Stimulated activated CD8-positive, alpha-beta memory T cell treated with anti-CD3 and anti-CD28 coated beads, Interleukin-4, amount 100 ng/mL, for 1 hour (primary cell): ENCODE measurements around the gene DCXR.

Experiments
- DNase-seq, 2 donors: peaks; one replicate each; pipeline ENCODE4 v3.0.0-alpha.2; 2020; ENCODE audit warnings: low read depth in 2 of 2, low spot score in 1 of 2

The DCXR gene

DNA sequence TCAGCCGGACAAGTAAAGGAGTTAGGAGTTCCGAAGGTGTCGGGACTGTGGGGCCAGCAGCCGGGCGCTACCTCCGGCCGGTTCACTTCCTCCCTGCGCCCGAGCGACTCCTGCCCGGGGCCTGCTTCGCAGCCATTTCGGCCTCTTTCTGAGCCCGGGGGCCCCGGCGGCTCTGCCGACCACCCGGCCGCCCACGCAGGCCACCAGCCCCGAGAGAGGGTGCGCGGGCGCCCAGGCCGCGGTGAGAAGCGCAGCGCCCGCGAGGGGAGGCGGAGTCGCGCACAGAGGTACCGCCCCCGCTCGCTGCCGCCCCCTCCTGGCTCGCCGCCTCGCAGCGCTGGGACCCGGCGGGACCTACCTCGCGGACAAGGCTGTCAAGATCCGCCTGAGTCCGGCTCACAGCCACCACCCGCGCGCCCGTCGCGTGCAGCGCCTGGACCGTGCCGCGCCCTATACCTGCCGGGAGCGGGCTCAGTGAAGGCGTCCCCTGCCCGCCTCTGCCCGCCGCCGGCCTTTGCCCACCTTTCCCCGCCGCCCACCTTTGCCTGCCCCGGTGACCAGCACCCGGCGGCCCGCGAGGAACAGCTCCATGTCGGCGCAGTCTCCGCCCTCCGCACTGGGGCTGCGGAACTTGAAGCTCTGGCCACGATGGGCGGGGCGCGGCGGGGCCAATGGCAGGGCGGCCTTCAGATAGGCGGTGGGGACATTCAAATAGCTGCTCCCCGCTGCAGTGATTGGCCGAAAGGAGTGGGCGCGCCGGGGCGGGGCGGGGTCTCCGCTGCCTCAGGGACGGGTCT is at the start of gene DCXR:
Gene DCXR, minus strand, starts transcription at position 606 of the 797 bp plus-strand sequence. Its CDS starts 15 bp downstream, at position 591.
- peak; percentile 82 to 90 for DNase-seq

GRCh38 chr17:82085931-82086764 is 48.7 kb upstream of the DCXR start:
- DNase-seq, result no peak

- DNase-seq, result no peak
These were observed 47.7 kb upstream of the DCXR start for GRCh38 chr17:82085031-82085861.

- no peak for DNase-seq
These were observed 47.0 kb upstream of the DCXR start for GRCh38 chr17:82084373-82085030.

DNA sequence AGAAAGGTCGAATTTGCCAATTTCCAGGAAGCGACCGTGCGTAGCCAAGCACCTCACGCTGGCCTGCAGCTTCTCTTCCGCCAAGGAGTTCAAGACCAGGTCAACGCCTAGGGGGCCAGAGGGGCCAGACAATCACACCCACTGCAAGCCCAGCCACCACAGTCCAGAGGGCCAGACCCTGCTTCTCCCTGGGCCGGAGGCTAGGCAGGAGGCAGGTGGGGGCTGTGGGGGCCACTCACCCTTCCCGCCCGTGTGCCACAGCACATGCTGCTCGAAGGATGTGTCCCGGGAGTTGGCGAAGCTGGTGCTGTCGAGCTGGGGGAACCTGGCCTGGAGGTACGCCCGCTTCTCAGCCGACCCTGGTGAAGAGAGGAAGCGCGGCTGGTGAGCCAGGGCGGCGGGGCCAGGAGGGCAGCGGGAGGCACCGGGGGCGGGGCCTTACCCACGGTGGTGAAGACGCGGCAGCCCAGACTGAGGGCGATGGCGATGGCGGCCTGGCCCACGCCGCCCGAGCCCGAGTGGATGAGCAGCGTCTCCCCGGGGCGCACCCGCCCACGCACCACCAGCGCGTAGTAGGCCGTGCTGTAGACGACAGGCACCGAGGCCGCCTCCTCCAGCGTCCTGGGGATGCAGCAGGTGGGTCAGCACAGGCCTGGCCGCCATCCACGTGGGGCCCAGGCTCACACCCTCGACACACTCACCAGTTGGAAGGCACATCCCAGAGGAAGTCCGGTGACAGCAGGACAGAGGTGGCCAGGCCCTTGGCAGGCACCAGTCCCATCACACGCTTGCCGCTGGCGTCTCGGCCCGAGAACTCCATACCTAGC is 46.2 kb upstream of the DCXR start:
- DNase-seq, result no peak

DNA sequence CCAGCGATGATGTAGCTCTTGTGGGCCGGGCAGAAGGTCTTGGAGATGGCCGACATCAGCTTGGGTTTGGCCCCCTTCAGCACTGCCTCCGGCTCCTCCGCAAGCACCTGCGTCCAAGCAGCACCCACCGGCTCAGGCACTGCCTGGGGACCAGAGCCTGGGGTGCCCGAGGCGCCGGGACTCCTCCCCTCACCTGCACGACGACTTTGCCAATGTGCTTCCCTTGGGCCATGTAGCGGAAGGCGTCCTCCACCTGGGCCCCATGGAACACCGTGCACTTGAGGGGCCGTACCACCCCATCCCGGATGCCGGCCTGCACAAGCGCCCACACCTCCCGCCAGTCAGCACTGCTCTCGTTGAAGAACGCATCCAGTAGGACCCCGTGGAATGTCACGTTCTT is 45.5 kb upstream of the DCXR start:
- no peak for DNase-seq

DNA sequence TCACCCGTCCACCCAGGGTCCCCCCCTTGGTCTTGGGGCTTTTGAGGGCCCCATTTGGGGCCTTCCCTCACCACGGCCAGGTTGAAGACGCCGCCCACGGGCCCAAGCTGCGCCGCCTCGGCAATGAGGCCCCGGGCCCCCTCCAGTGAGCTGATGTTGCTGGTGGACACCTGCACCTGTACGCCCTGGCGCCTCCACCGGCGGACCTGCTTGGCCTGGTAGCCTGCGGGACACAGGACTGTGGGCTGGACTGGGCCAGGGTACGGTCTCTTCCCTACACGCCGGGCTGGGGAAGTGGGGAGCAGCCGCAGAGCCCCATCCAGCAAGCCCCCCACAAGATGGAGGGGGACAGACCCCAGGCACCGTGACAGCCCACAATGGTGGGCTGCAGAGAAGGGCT is 45.0 kb upstream of the DCXR start:
- DNase-seq, result no peak

DNA sequence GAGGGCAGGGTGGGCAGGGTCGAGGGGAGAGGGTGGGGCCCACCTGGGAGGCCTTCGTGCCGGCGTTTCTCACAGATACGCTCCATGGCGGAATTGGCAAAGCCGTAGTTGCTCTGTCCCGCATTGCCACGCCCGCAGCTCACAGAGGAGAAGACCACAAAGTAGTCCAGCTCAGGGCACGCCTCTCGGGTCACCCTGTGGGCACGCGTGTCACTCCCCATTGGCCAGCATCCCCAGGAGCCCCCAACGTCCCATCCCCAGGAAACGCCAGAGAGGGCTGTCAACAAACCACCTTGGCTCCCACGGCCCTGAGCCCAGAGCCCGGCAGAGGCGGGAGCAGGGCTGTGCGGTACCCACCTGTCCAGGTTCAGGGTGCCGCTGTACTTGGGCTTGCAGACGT is 44.5 kb upstream of the DCXR start:
- DNase-seq, result no peak

DNA sequence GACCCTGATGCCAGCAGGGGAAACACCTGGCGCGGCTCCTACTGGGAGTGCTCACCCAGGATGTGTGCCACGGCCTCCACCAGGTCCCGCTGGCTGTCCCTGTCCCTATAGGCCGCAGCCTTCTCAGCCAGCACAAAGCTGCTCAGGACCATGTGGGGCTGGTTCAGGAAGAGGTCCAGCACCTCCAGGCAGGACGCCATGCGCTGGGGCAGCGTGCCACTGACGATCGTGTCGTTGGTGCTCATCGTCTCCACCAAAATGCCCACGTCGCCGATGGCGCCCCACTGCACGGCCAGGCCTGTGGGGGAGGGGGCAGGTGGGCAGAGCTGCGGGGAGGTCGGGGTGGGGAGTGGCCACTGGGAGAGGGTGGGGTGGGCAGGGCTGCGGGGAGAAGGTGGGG is 44.0 kb upstream of the DCXR start:
- no peak for DNase-seq

GRCh38 chr17:82080789-82081464 is 43.4 kb upstream of the DCXR start:
- no peak for DNase-seq

DNA sequence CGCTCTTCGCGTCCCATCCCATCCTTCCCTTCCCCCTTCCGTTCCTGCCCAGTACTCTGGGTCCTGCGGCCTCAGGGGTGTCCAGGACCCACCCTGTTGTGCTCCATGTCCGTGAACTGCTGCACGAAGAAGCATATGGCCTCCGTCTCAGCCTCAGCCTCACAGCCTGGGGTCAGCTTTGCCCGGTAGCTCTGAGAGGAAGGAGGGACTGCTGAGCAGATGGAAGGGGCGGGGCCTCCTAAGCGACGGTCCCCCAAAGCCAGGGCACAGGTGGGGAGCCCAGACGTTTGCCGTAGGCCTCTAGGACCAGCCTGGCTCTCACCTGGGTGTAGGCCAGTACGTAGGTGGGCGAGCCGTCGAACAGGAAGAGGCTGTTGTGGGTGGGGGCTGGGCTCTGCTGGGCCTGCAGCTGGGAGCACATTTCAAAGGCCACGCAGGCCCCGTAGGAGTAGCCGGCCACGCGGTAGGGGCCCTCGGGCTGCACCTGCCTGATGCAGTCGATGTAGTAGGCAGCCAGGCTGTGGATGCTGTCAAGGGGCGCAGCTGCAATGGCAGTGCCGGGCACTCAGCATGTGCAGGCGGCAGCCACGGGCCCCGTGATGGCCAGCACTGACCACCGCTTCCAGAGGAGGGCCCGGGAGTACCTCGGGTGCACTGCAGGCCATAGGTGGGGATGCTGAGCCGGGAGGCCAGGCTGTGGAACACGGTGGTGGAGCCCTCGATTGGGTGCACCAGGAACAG is 42.7 kb upstream of the DCXR start:
- DNase-seq, result no peak

- no peak for DNase-seq
These were observed 41.6 kb upstream of the DCXR start for GRCh38 chr17:82079001-82079677.

DNA sequence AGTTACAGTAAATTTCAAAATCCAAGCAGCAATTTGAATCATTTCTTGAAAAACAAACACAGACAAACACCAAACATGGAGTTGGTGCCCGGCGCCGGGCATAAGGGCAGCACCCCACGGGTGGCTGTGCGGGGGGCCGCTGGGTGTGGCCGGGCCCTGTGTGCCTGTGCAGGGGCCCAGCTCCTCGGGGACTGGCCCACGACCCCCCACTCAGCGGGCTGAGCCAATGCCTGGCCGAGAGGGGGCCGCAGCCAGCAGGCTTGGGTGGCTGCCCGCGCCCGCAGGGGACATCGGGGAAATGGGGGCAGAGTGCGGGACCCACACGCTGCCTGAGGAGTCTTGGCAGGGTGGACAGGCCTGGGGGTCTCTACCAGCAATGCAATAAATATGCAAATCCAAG is 40.9 kb upstream of the DCXR start:
- no peak for DNase-seq

DNA sequence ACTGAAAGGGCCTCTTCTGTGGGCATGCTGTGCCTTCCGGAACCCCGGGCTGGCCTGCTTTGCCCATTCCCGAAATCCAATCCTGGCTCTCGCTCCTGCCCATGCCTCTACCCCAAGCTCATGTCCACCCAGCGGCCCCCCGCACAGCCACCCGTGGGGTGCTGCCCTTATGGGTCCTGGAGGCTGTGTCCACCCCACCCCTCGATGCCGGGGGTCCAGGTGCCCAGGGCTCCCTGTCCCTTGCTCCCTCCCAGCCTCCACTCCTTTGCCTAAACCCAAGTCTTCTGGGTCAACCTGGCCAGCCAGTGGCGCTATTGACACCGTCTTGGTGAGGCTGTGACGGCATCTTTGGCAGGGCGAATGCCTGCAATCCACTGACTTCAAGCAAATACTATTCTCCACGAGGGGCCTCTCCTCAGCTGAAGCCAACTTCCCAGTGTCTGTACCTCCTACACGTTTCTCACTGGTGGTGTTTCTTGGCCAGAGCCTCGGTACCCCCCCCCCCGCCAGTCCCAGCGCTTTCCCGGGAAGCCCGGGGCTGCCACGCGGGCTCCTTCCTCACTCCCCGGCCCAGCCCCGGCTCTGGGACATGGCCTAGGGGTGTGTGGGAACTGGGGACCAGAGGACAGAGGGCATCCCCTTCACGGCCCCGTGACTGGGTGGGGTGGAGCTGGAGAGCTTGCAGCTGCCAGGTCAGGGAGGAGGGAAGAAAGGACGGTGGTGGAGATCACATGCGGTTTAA is 40.3 kb upstream of the DCXR start:
- DNase-seq, result no peak

DNA sequence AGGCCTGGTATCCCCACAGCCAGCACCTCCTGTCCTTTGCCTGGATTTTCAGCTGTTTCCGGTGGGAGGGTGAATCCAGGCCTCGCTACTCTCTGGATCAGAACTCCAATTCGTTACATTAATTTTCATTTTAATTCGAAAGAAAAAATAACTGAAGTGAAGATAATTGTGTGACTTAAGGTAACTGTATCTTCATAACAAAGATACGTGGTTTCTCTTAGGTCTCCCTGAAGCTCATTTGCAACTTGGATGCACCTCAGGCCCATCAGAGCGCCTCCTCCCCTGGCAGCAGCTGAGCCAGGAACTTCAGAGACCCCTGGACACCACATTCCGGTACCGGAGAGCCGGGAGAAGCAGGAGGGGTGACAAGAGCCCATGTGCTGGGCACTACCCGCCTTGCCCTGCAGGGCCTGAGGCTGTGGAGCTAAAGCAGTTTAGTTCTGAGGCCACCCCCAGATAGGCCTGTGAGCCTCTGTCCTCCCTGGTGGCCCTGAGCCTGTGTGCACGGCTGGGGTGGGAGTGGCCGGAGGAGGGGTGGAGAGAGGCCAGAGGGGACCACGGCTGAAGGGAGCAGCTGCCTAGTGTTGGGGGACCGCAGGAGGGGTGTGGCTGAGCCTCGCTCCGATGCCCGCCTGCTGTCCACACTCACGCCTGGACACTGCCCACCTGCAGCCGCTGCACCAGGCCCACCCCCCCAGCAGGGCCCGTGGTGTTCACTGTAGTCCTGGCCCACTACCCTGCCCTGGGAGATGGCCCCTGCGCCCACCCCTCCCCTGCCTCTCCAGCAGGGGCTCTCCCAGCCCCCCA is 39.5 kb upstream of the DCXR start:
- DNase-seq, result no peak

GRCh38 chr17:82076018-82076784 is 38.7 kb upstream of the DCXR start:
- DNase-seq, result no peak
